Osteoblast (primary cell): ENCODE data around the gene PRMT6. TPM values are rescaled to one million over a fixed set of nuclear protein-coding genes. Genes with fewer than 3 reads are reported as not detected.

Experiments used
- DNase-seq: peaks from one replicate; pipeline ENCODE4 v3.0.0; 2011; ENCODE audit warnings: low spot score, mixed read lengths; ENCODE audit not compliant: insufficient read length; ENCODE audit errors: missing footprints
- H2AFZ ChIP-seq: 2 replicates; pipeline ENCODE4 v1.6.0; 2011; ENCODE audit warnings: mild to moderate bottlenecking, low read length
- H3K27ac ChIP-seq: 2 replicates; pipeline ENCODE4 v1.5.1; 2011; ENCODE audit warnings: mild to moderate bottlenecking, low read depth, low read length, moderate library complexity
- H3K27me3 ChIP-seq: 2 replicates; pipeline ENCODE4 v1.6.0; 2012; ENCODE audit warnings: mild to moderate bottlenecking, control low read depth, inconsistent platforms, low read length, moderate library complexity; ENCODE audit not compliant: insufficient read depth
- H3K36me3 ChIP-seq: 2 replicates; pipeline ENCODE4 v1.5.1; 2011; ENCODE audit warnings: mild to moderate bottlenecking, low read length, control low read depth, moderate library complexity; ENCODE audit not compliant: insufficient read depth
- H3K4me1 ChIP-seq: 2 replicates; pipeline ENCODE4 v1.5.1; 2011; ENCODE audit warnings: mild to moderate bottlenecking, low read length, control low read depth, moderate library complexity; ENCODE audit not compliant: insufficient read depth
- H3K4me2 ChIP-seq: 2 replicates; pipeline ENCODE4 v1.6.0; 2011; ENCODE audit warnings: mild to moderate bottlenecking, low read length; ENCODE audit not compliant: insufficient read depth
- H3K4me3 ChIP-seq: fragments of 200-600 bp; sonication (generic); 3 replicates; pipeline ENCODE4 v1.5.1; 2012; ENCODE audit warnings: mild to moderate bottlenecking, low read length, inconsistent platforms; ENCODE audit not compliant: insufficient read depth
- H3K79me2 ChIP-seq: 2 replicates; pipeline ENCODE4 v1.6.0; 2012; ENCODE audit warnings: mild to moderate bottlenecking, low read length, control low read depth, inconsistent platforms; ENCODE audit not compliant: insufficient read depth
- H3K9me3 ChIP-seq: 2 replicates; pipeline ENCODE4 v1.5.1; 2011; ENCODE audit warnings: low read depth, low read length, control low read depth
- H4K20me1 ChIP-seq: 2 replicates; pipeline ENCODE4 v1.6.0; 2012; ENCODE audit warnings: mild to moderate bottlenecking, low read length, control low read depth; ENCODE audit not compliant: insufficient read depth
- CTCF ChIP-seq: IDR thresholded peaks from 2 replicates; pipeline ENCODE4 v1.5.1; 2011; ENCODE audit warnings: mild to moderate bottlenecking, low read depth, low read length, moderate library complexity; ENCODE audit errors: extremely low read depth
- total RNA-seq: library from RNA; depleted of rRNA; stranded (reverse); fragments of >200 nt; gene quantifications from 2 replicates; pipeline ENCODE4 v1.2.3, GENCODE V29; 2012

The PRMT6 gene
- total RNA-seq, 1 donor: 22.4 TPM

- Histone ChIP-seq H3K4me3 (no peak overlapping the region), H3K4me1 (no peaks in the 10 kb centered on the region), H3K27me3 (no peaks in the 10 kb centered on the region), H3K9me3 (no peaks in the 10 kb centered on the region), H3K4me2 (no peak overlapping the region), H4K20me1 (no peaks in the 10 kb centered on the region), H3K36me3 (no peaks in the 10 kb centered on the region), H3K27ac (no peak overlapping the region), H2AFZ (no peak overlapping the region), H3K79me2 (no peaks in the 10 kb centered on the region)
- no peak for TF ChIP-seq CTCF
- no peak for DNase-seq
These were observed 49.4 kb downstream of the PRMT6 start for GRCh38 chr1:107105914-107106313.

Other genes with a start within 250 kb of the PRMT6 start
- 3.6 and 6.2 TPM in 2 replicates for gene NTNG1, start 84.4 kb downstream of the PRMT6 start, total RNA-seq